HL-60 (cell line): Measurements from ENCODE around the gene PLIN3.

ENCODE experiments used
- CTCF ChIP-seq: IDR thresholded peaks from one replicate; pipeline ENCODE4 v1.5.1; 2011; ENCODE audit warnings: low read length, control low read depth, inconsistent platforms; ENCODE audit not compliant: insufficient read depth
- POLR2AphosphoS5 ChIP-seq: IDR thresholded peaks from 2 replicates; pipeline ENCODE4 v1.6.1; 2012; ENCODE audit warnings: low read depth
- REST ChIP-seq: IDR thresholded peaks from 2 replicates; pipeline ENCODE4 v1.6.1; 2012; ENCODE audit warnings: low read depth; ENCODE audit not compliant: insufficient replicate concordance

- TF ChIP-seq CTCF (no peak), POLR2AphosphoS5 (no peak), REST (no peak)
Measured at GRCh38 chr19:4852484-4852883, 15.0 kb downstream of the PLIN3 start.
